Fibroblast of lung (primary cell): Measurements from ENCODE around the gene OST4. TPM values are rescaled to one million over a fixed set of nuclear protein-coding genes. Genes with fewer than 3 reads are reported as not detected.
A peak's percentile ranks its signal among the peaks of the same experiment; 100 is the strongest.

ENCODE experiments used
- DNase-seq, 2 donors: peaks; one replicate each; pipeline versions ENCODE4 v3.0.0 to v3.0.0-alpha.2; 2010; ENCODE audit warnings: low read depth in 2 of 2
- H2AFZ ChIP-seq: 2 replicates; pipeline ENCODE4 v1.5.1; 2012; ENCODE audit warnings: low read length, control low read depth, inconsistent platforms
- H3K27ac ChIP-seq: 2 replicates; pipeline ENCODE4 v1.5.1; 2011; ENCODE audit warnings: low read length, control low read depth; ENCODE audit not compliant: insufficient read depth
- H3K27me3 ChIP-seq: 2 replicates; pipeline ENCODE4 v1.5.1; 2011; ENCODE audit warnings: mild to moderate bottlenecking, low read length; ENCODE audit not compliant: control insufficient read depth, insufficient read depth
- H3K36me3 ChIP-seq: 2 replicates; pipeline ENCODE4 v1.5.1; 2011; ENCODE audit warnings: low read length; ENCODE audit not compliant: control insufficient read depth, insufficient read depth
- H3K4me1 ChIP-seq: 2 replicates; pipeline ENCODE4 v1.5.1; 2011; ENCODE audit warnings: low read length; ENCODE audit not compliant: control insufficient read depth, insufficient read depth; ENCODE audit errors: extremely low read depth
- H3K4me2 ChIP-seq: 2 replicates; pipeline ENCODE4 v1.5.1; 2011; ENCODE audit warnings: low read length, control low read depth; ENCODE audit not compliant: insufficient read depth; ENCODE audit errors: extremely low read depth
- H3K4me3 ChIP-seq, 4 experiments: fragments of 200-600 bp in 1 of 4; sonication (generic) in 1 of 4; replicated peaks in 1 of 4; 2 replicates each; pipeline ENCODE4 v1.5.1; 2011 to 2016; ENCODE audit warnings: low read length in 4 of 4, low read depth in 3 of 4, mild to moderate bottlenecking in 3 of 4, control low read depth in 2 of 4, inconsistent platforms in 1 of 4, mixed read lengths in 1 of 4; ENCODE audit not compliant: insufficient read depth in 1 of 4; ENCODE audit errors: control extremely low read depth in 1 of 4
- H3K79me2 ChIP-seq: 2 replicates; pipeline ENCODE4 v1.5.1; 2012; ENCODE audit warnings: mild to moderate bottlenecking, low read length, inconsistent platforms; ENCODE audit not compliant: control insufficient read depth, insufficient read depth
- H3K9ac ChIP-seq: 2 replicates; pipeline ENCODE4 v1.5.1; 2011; ENCODE audit warnings: mild to moderate bottlenecking, low read length, control low read depth; ENCODE audit not compliant: insufficient read depth
- H3K9me3 ChIP-seq: 2 replicates; pipeline ENCODE4 v1.5.1; 2012; ENCODE audit warnings: low read depth, low read length; ENCODE audit not compliant: control insufficient read depth, insufficient read depth
- H4K20me1 ChIP-seq: 2 replicates; pipeline ENCODE4 v1.5.1; 2011; ENCODE audit warnings: low read length; ENCODE audit not compliant: control insufficient read depth, insufficient read depth; ENCODE audit errors: extremely low read depth
- CTCF ChIP-seq, 2 donors: IDR thresholded peaks in 1 of 2; conservative IDR thresholded peaks in 1 of 2; 1 replicate in 1 of 2; 2 replicates in 1 of 2; pipeline ENCODE4 v1.5.1; 2011 to 2012; ENCODE audit warnings: low read length in 2 of 2, control low read depth in 1 of 2, inconsistent platforms in 1 of 2, low read depth in 1 of 2, mild to moderate bottlenecking in 1 of 2
- EZH2 ChIP-seq: IDR thresholded peaks from 2 replicates; pipeline ENCODE4 v1.5.1; 2012; ENCODE audit warnings: low read length, control low read depth, mild to moderate bottlenecking; ENCODE audit errors: missing control alignments
- polyA plus RNA-seq, 2 donors: library from polyadenylated mRNA; depleted of rRNA in 1 of 2; stranded (reverse) in 1 of 2; unstranded in 1 of 2; fragments of >200 nt; gene quantifications; 2 replicates each; pipeline ENCODE4 v1.2.1, GENCODE V29; 2011 to 2012; ENCODE audit warnings: missing spikeins in 1 of 2
- total RNA-seq: library from RNA; depleted of rRNA; stranded (reverse); fragments of >200 nt; gene quantifications from 2 replicates; pipeline ENCODE4 v1.2.1, GENCODE V29; 2014

Gene OST4
- total and polyA plus RNA-seq, 2 donors (not counting 1 experiment from before 2014, with no cell fraction given) = 479 to 1,054 TPM

- H4K20me1 ChIP-seq = no peaks in the 10 kb centered on the region
- peak overlapping the region; percentile 83 for H3K27ac ChIP-seq
- peak; percentile 94 to 99 for DNase-seq
- H3K4me1 ChIP-seq = peaks cover 4% of the 10 kb centered on the region
- no peaks in the 10 kb centered on the region for H3K9me3 ChIP-seq
- no peaks in the 10 kb centered on the region for H3K27me3 ChIP-seq
- peak; percentile 49 for TF ChIP-seq EZH2
- TF ChIP-seq CTCF (conservative IDR thresholded peaks at IDR 0.05 in 1 of 2, IDR thresholded peaks at IDR 0.05 in 1 of 2; ENCODE audit: low read depth in 1 of 2, low read length in 2 of 2) = peak; percentile 37 to 40
- H3K4me3 ChIP-seq = peak overlapping the region; percentile 66 to 84 (median 76)
- no peaks in the 10 kb centered on the region for H3K79me2 ChIP-seq
- peak overlapping the region; percentile 6 for H2AFZ ChIP-seq
- peaks cover 2% of the 10 kb centered on the region for H3K36me3 ChIP-seq
- peak overlapping the region; percentile 79 for H3K4me2 ChIP-seq
- H3K9ac ChIP-seq = peak overlapping the region; percentile 45
These were observed 21.0 kb downstream of the OST4 start for GRCh38 chr2:27050281-27050995.

DNA sequence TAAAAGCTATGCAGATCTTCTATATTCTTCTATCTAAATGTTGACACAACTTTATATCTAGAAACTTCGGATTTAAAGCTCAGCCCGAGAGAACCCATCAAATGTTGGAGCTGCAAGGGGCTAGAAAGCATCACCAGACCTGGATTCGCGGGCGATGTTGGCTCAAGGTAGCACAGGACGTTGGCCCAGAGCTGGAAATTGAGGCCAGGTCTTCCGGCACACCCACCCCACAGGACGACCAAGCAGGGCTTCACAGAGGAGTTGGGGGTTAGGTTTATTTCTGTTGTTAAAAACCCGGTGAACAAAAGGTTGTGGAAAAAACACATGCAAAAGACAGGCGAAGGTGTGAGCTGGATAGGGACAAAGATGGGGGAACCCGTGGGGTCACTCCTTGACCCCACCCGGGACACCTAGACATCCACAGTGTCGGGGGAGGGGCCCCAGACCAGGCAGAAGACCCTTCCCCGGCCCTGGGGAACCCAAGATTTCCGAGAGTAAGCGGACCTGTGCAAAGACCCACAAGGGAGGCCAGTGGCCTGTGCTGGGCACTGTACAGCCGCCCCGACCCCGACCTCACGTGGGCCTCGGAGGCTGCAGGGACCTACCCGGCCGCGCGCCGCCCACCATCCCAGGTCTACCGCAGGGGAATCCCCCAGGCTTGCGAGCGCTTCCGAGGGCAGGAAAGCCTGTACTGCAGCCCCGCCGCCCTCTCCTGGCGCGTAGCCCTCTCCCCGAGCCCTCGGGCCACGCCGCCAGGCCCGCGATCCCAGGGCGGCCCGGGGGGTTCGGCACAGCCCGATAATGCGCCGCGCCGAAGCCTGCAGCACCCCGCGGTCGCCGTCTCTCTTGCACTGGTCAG is 21.8 kb downstream of the OST4 start:
- peak overlapping the region; percentile 45 for H3K9ac ChIP-seq
- H3K36me3 ChIP-seq = no peaks in the 10 kb centered on the region
- no peaks in the 10 kb centered on the region for H3K27me3 ChIP-seq
- H3K27ac ChIP-seq = peak overlapping the region; percentile 56
- no peaks in the 10 kb centered on the region for H4K20me1 ChIP-seq
- H3K4me2 ChIP-seq = peak overlapping the region; percentile 79
- no peaks in the 10 kb centered on the region for H3K79me2 ChIP-seq
- no peaks in the 10 kb centered on the region for H3K9me3 ChIP-seq
- peak overlapping the region; percentile 48 to 77 (median 61) for H3K4me3 ChIP-seq
- H2AFZ ChIP-seq = peak overlapping the region; percentile 6
- peaks cover 4% of the 10 kb centered on the region for H3K4me1 ChIP-seq
- DNase-seq = no peak
- TF ChIP-seq CTCF (conservative IDR thresholded peaks at IDR 0.05 in 1 of 2, IDR thresholded peaks at IDR 0.05 in 1 of 2; ENCODE audit: low read depth in 1 of 2, low read length in 2 of 2) = no peak
- no peak for TF ChIP-seq EZH2

DNA sequence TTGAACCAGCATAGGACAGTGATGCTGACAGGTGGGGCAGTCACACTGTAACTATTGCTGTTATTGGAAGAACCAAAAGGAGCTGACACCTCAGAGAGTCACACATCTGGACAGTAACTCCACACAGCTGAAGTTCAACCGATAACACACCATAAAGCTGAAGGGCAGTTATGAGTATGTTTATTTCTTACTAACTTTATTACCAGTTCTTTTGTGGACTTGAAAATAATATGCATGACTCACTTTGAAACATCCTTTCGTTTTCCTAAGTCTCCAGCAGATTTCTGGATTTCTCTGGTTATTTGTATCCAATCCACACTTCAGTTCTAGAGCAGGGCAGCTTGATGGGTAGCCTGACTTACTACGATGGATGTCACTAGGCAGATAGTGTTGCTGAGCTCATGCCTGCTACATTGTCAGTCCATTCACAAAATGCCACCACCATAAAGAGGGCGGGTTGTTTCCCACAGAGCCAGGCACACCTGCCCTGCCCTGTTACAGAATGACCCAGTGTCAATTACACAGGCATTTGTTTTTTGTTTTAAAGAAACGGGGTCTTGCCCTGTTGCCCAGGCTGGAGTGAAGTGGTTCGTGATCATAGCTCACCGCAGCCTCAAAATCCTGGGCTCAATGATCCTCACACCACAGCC is 28.3 kb downstream of the OST4 start:
- Histone ChIP-seq H3K4me3 (no peak overlapping the region), H3K9me3 (no peaks in the 10 kb centered on the region), H4K20me1 (no peaks in the 10 kb centered on the region), H3K9ac (no peak overlapping the region), H3K27ac (no peak overlapping the region), H2AFZ (no peak overlapping the region), H3K27me3 (no peaks in the 10 kb centered on the region), H3K36me3 (peaks cover 24% of the 10 kb centered on the region), H3K4me1 (peaks cover 2% of the 10 kb centered on the region), H3K79me2 (no peaks in the 10 kb centered on the region), H3K4me2 (no peak overlapping the region)
- DNase-seq = peak in 1 of 2 donors; percentile 37
- TF ChIP-seq EZH2 = no peak
- no peak for TF ChIP-seq CTCF (conservative IDR thresholded peaks at IDR 0.05 in 1 of 2, IDR thresholded peaks at IDR 0.05 in 1 of 2; ENCODE audit: low read depth in 1 of 2, low read length in 2 of 2)
